Astrocyte of the cerebellum (primary cell): ENCODE measurements around the gene LINGO4.

Source experiments
- DNase-seq: peaks from one replicate; pipeline ENCODE4 v3.0.0-alpha.2; 2011; ENCODE audit warnings: low read depth
- H3K4me3 ChIP-seq: 2 replicates; pipeline ENCODE4 v1.5.1; 2011; ENCODE audit warnings: mild to moderate bottlenecking, low read depth, low read length, moderate library complexity
- in situ Hi-C: cut with HindIII; loops from 2 replicates; pipeline ENCODE4 v1.10.0; 2017; ENCODE audit warnings: low sequenced_read_pairs
- TF ChIP-seq, protein P1 (sequence below): IDR thresholded peaks from 2 replicates; pipeline ENCODE4 v1.5.1; 2012; ENCODE audit warnings: low read length, low read depth, moderate library complexity, mild to moderate bottlenecking; ENCODE audit errors: missing control alignments

The LINGO4 gene

DNA sequence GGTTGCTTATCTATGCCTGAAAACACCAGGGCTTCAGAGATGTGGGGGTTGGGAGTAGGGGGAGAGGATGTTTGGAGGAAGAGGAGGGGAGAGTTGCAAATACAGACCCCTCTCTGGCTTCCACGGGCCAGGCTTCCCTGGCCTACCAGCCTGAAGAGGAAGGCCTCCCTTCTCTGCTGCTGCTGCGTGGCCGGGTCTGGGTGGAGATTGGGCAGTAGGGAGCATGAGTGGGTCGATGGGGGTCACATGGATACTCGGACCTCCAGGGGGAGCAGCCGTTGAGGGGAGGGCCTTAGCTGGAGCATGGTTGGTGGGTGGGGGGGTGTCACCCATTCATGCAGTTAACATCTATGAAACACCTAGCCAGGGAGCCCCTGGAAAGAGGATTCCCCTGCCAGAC lies 24.8 kb upstream of the LINGO4 start:
- no peak overlapping the region for H3K4me3 ChIP-seq
- TF ChIP-seq, protein P1, sequence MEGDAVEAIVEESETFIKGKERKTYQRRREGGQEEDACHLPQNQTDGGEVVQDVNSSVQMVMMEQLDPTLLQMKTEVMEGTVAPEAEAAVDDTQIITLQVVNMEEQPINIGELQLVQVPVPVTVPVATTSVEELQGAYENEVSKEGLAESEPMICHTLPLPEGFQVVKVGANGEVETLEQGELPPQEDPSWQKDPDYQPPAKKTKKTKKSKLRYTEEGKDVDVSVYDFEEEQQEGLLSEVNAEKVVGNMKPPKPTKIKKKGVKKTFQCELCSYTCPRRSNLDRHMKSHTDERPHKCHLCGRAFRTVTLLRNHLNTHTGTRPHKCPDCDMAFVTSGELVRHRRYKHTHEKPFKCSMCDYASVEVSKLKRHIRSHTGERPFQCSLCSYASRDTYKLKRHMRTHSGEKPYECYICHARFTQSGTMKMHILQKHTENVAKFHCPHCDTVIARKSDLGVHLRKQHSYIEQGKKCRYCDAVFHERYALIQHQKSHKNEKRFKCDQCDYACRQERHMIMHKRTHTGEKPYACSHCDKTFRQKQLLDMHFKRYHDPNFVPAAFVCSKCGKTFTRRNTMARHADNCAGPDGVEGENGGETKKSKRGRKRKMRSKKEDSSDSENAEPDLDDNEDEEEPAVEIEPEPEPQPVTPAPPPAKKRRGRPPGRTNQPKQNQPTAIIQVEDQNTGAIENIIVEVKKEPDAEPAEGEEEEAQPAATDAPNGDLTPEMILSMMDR: no peak
- in situ Hi-C loops: no loop called here
- DNase-seq: no peak

DNA sequence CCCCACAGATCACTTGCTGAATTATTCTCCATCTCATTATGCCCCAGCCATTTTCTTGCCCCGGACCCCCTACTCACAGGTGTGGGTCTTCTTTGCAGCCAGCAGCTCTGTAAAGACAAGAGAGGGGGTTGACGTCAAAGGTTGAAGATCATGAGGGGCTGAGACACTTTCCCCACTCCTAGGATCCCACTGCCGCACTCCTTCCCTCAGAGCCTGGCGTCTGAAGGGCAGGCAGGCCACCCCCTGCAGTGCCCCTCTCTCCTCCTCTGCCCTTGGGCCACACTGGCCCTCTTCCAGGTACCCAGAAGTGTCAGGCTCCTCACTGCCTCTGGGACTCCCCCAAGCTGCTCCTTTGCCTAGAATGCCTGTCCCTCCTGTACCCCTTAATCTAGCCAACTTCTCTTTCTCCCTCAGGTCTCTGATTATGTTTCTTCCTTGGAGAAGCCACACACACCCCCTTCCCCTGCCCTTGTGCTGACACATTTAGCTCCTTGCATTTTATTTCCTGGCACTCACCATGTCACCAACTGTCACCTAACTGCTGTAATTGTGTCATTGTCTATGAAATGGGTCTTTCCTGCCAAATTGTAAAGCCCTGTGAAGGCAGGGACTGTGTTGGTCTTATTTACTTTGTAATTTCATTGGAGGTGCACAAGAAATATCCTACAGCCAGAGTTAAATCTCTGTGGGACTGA lies 24.3 kb upstream of the LINGO4 start:
- in situ Hi-C loops: no loop called here

DNA sequence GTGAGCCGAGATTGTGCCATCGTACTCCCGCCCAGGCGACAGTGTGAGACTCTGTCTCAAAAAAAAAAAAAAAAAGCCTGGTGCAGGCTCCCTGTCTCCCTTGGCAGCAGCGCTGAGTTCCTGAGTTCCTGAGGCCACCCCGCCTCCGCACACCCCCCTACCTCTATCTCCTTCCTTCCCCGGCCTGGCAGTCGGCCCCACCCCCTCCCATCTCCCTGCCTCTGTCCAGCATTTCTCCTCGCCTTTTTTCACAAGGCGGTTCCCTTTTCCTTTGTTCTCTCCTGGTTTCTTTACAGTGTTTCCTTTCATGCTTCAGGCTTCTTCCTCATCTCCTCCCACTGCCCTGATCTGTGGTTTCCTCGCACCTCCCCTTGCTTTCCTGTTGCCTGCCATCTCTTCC lies 23.7 kb upstream of the LINGO4 start:
- in situ Hi-C loops: no loop called here
- TF ChIP-seq, protein P1: no peak
- DNase-seq: peak; percentile 12
- H3K4me3 ChIP-seq: no peak overlapping the region

More for the DNA sequence above, 24.3 kb upstream of the LINGO4 start:
- DNase-seq: no peak
- H3K4me3 ChIP-seq: no peak overlapping the region
- TF ChIP-seq, protein P1: no peak

DNA sequence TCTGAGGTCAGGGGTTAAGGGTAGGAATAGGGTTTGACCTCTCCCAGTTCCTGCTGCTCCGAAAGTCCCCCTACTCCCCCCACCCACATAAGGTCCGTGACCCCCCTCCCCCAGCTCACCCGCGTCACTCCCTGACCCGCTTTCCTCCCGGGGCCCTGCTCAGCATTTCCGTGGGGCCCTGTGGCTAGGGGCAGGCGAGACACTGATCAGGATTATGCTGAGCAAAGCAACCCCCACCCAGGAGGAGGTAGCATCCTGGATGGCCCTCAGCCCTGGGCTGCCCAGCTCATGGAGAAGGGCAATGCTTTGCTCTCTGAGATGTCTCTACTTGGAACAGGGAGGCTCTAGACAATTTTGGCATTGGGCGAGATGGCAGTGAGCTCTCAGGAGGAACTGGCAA lies 22.6 kb upstream of the LINGO4 start:
- TF ChIP-seq, protein P1: no peak

DNA sequence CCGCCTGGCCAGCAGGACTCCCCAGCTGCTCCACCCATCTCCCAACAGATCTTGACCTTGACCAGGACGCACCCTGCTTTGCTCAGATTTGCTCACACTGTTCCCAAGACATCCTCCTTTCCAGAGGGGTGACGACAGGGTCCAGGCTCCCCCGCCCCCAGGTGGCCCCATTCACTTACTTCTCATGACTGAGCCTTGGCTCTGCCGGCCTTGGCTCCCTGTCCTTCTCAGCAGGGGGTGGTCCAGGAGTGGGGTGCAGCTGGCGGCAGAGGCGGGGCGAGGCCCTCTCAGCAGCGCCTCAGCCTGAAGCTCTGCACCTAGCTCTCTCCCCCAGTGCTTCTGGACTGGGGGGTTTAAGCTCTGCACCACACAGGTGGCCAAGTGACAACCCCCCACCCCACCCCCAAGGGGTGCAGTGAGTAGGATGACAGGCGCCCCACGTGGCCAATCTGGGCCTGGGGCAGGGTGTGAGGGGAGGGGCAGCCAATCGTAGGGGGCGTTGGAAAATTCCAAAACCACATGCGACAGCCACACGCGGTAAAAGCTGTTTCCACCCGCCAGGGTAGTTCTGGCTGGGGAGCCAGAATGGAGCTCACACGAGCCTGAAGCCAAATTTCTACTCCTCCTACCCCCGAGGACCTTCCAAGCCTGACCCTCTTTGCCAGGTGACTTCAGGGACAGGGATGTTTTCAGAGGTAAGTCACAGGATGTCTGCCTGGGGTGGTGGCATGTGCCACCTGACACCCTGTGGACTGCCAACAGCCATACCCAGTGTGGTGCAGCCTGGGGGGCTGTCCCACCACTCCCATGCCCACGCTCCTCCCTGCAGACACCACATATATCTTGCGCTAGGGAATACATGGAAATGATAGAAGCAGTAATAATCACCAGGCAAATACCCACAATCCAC lies 20.8 kb upstream of the LINGO4 start:
- H3K4me3 ChIP-seq: no peak overlapping the region
- no peak for DNase-seq
- in situ Hi-C loops: no loop called here
- TF ChIP-seq, protein P1: no peak

More for the DNA sequence above, 22.6 kb upstream of the LINGO4 start:
- in situ Hi-C loops: no loop called here
- DNase-seq: no peak
- H3K4me3 ChIP-seq: no peak overlapping the region

DNA sequence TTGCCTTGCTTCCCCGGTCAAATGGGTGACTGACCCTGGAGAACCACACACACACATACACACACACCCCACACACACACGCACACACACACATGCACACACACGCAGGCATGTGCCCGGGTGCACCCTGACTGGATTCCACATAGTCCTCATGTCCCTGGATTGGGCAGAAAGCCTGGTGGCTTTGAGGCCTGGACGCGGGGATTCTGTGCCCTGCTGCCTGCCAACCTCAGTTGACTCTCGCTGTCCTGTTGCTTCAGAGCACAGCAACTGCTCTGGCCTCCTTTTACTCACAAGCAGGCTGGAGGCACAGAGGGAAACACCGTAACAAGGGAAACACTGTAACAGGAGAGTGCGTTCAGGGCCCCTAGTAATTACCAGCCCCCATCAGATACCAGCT lies 20.0 kb upstream of the LINGO4 start:
- TF ChIP-seq, protein P1: no peak
- DNase-seq: no peak
- no peak overlapping the region for H3K4me3 ChIP-seq
- in situ Hi-C loops: no loop called here
